WI38 (cell line): ENCODE measurements around the gene SLC5A2.
"Not testable (repeated sequence)": the region's sequence is repeated elsewhere in the genome, so short reads cannot be mapped to it uniquely, and the experiment has no call there.

Experiments used
- H3K4me3 ChIP-seq: 2 replicates; pipeline ENCODE4 v1.5.1; 2011; ENCODE audit warnings: low read depth, mild to moderate bottlenecking, control low read depth, low read length
- CTCF ChIP-seq: IDR thresholded peaks from 2 replicates; pipeline ENCODE4 v1.5.1; 2012; ENCODE audit warnings: low read depth, mild to moderate bottlenecking, control low read depth, low read length

SLC5A2 gene

DNA sequence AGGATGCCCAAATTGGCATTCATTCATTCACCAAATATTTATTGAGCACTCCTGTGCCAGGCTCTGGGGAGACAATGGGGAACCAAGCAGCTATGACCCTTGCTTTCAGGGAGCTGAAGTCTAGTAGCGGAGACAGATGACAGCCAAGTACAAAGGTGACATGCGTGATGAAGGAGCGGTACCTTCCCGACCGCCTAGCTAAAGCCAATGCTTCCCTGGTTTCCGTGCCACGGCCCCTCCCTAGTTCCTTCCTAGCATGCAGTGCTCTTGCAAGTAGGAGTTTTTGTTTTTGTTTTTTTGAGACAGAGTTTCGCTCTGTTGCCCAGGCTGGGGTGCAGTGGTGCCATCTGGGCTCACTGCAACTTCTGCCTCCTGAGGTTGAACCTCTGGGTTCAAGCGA, 3.2 kb upstream of the SLC5A2 start:
- TF ChIP-seq CTCF: no peak
- no peak overlapping the region for H3K4me3 ChIP-seq

GRCh38 chr16:31480851-31481536, 1.9 kb upstream of the SLC5A2 start:
- no peak for TF ChIP-seq CTCF
- no peak overlapping the region for H3K4me3 ChIP-seq

DNA sequence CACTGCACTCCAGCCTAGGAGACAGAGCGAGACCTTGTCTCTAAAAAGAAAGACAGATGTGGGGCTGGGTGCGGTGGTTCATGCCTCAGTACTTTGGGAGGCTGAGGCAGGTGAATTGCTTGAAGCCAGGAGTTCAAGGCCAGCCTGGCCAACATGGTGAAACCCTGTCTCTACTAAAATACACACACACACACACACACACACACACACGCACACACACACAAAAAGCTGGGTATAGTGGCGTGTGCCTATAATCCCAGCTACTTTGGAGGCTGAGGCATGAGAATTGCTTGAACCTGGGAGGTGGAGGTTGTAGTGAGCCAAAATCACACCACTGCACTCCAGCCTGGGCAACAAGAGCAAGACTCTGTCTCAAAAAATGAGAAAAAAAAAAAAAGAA, 1.1 kb downstream of the SLC5A2 start:
- H3K4me3 ChIP-seq: not testable (repeated sequence)

GRCh38 chr16:31484491-31485171, 1.7 kb downstream of the SLC5A2 start:
- H3K4me3 ChIP-seq: no peak overlapping the region
- TF ChIP-seq CTCF: no peak

DNA sequence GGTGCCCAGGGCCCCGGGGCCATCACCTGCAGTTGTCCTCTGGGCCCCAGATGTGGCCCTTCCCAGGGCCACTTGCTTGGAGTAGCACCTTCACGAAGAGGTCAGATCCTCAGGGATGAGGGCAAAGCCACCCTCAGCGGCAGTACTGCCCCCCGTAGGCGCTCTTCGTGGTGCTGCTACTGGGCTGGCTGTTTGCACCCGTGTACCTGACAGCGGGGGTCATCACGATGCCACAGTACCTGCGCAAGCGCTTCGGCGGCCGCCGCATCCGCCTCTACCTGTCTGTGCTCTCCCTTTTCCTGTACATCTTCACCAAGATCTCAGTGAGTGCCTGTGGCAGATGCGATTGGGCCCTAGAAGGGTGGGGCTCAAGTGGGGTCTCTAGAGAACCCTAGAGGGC, 2.6 kb downstream of the SLC5A2 start:
- no peak overlapping the region for H3K4me3 ChIP-seq
- TF ChIP-seq CTCF: no peak

- no peak for TF ChIP-seq CTCF
- H3K4me3 ChIP-seq: no peak overlapping the region
These were observed 3.1 kb downstream of the SLC5A2 start for GRCh38 chr16:31486045-31486444.

DNA sequence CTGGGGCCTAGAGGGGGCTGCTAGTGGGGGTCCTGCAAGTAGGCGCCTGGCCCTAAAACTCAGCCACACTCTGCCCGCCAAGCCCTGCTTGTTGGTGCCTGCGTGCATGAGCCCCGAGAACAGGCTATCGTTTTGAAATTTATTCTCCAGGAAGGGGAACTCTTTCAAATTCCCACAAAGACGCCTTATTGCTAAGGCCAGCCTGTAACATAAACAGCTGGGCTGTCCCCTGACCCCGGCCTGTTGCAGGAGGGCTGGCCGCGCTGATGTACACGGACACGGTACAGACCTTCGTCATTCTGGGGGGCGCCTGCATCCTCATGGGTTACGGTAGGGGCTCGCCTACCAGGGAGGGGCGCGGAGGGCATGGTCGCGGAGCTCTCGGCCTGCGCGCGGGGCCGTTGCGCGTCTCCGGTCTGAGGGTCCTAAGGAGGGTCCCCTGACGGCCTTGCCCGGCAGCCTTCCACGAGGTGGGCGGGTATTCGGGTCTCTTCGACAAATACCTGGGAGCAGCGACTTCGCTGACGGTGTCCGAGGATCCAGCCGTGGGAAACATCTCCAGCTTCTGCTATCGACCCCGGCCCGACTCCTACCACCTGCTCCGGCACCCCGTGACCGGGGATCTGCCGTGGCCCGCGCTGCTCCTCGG, 4.3 kb downstream of the SLC5A2 start:
- peak overlapping the region; percentile 60 for H3K4me3 ChIP-seq
- TF ChIP-seq CTCF: no peak
